ENCODE results near the gene CBFA2T3.

The CBFA2T3 gene

GRCh38 chr16:88826070-88826840, 150.8 kb downstream of the CBFA2T3 start:
- no peak overlapping the region for H3K4me3 ChIP-seq (ENCODE audit: low read length, poor library complexity, severe bottlenecking)
- no peaks in the 10 kb centered on the region for H3K27me3 ChIP-seq (ENCODE audit: insufficient read depth, low read length, poor library complexity, severe bottlenecking)
- H3K4me1 ChIP-seq (ENCODE audit: insufficient read depth, low read length, poor library complexity, severe bottlenecking), result no peaks in the 10 kb centered on the region
- TF ChIP-seq EZH2phosphoT487 (IDR thresholded peaks at IDR 0.05; ENCODE audit: borderline replicate concordance), result no peak
- TF ChIP-seq CTCF (conservative IDR thresholded peaks at IDR 0.05; ENCODE audit: low read length), result no peak
- H4K20me1 ChIP-seq (ENCODE audit: insufficient read depth, low read length, poor library complexity, severe bottlenecking), result no peaks in the 10 kb centered on the region
- no peaks in the 10 kb centered on the region for H3K9me3 ChIP-seq (ENCODE audit: insufficient read depth, low read depth, low read length)
- H3F3A ChIP-seq (ENCODE audit: low read depth), result no peaks in the 10 kb centered on the region
- H3K79me2 ChIP-seq (ENCODE audit: insufficient read depth, low read length), result no peaks in the 10 kb centered on the region
- no peaks in the 10 kb centered on the region for H3K9me2 ChIP-seq (replicated peaks; ENCODE audit: low read depth, low read length)
- no peak overlapping the region for H3K9ac ChIP-seq (ENCODE audit: low read depth, low read length, poor library complexity, severe bottlenecking)
- no peak overlapping the region for H3K4me2 ChIP-seq (ENCODE audit: low read depth, low read length, poor library complexity, severe bottlenecking)
- H2AFZ ChIP-seq (ENCODE audit: low read length), result no peak overlapping the region
- no peaks in the 10 kb centered on the region for H3K36me3 ChIP-seq (ENCODE audit: insufficient read depth, low read length)

GRCh38 chr16:88825146-88825545, 151.9 kb downstream of the CBFA2T3 start:
- H3K9ac ChIP-seq (ENCODE audit: low read depth, low read length, poor library complexity, severe bottlenecking), result no peak overlapping the region
- H4K20me1 ChIP-seq (ENCODE audit: insufficient read depth, low read length, poor library complexity, severe bottlenecking), result no peaks in the 10 kb centered on the region
- no peaks in the 10 kb centered on the region for H3K27me3 ChIP-seq (ENCODE audit: insufficient read depth, low read length, poor library complexity, severe bottlenecking)
- TF ChIP-seq EZH2phosphoT487 (IDR thresholded peaks at IDR 0.05; ENCODE audit: borderline replicate concordance) (no peak), CTCF (conservative IDR thresholded peaks at IDR 0.05; ENCODE audit: low read length) (no peak)
- H3K4me1 ChIP-seq (ENCODE audit: insufficient read depth, low read length, poor library complexity, severe bottlenecking), result no peaks in the 10 kb centered on the region
- H3K9me3 ChIP-seq (ENCODE audit: insufficient read depth, low read depth, low read length), result no peaks in the 10 kb centered on the region
- H2AFZ ChIP-seq (ENCODE audit: low read length), result no peak overlapping the region
- no peaks in the 10 kb centered on the region for H3K79me2 ChIP-seq (ENCODE audit: insufficient read depth, low read length)
- H3K9me2 ChIP-seq (replicated peaks; ENCODE audit: low read depth, low read length), result no peaks in the 10 kb centered on the region
- no peak overlapping the region for H3K4me2 ChIP-seq (ENCODE audit: low read depth, low read length, poor library complexity, severe bottlenecking)
- H3K36me3 ChIP-seq (ENCODE audit: insufficient read depth, low read length), result no peaks in the 10 kb centered on the region
- no peaks in the 10 kb centered on the region for H3F3A ChIP-seq (ENCODE audit: low read depth)
- H3K4me3 ChIP-seq (ENCODE audit: low read length, poor library complexity, severe bottlenecking), result no peak overlapping the region

Measured in Loucy (cell line).